Measurements from ENCODE around the gene SLC25A43. TPM values are rescaled to one million over a fixed set of nuclear protein-coding genes. Genes with fewer than 3 reads are reported as not detected.
A peak's percentile ranks its signal among the peaks of the same experiment; 100 is the strongest.
"Not testable (repeated sequence)": the region's sequence is repeated elsewhere in the genome, so short reads cannot be mapped to it uniquely, and the experiment has no call there.

The SLC25A43 gene
- total RNA-seq, 1 donor from 2014 or later: 13.4 TPM

DNA sequence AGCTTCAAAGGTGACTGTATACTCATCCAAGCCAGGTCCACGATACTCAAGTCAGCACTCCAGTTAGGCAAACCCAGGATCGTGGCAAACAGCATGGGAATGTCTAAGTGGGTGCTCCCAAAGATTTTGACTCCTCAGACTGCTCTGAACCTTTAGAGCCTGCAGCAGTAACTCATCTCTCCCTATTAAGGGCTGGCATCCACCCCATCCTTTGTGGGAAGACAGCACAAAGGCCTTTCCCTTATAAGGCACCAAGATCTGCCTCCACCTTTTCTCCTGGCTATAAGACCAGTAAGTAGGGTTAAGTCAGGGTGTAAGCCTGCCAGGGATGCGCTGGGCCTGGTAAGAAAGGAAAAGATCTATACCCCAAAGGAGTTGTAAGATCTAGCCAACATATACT, 23.6 kb upstream of the SLC25A43 start:
- TF ChIP-seq, protein P1, sequence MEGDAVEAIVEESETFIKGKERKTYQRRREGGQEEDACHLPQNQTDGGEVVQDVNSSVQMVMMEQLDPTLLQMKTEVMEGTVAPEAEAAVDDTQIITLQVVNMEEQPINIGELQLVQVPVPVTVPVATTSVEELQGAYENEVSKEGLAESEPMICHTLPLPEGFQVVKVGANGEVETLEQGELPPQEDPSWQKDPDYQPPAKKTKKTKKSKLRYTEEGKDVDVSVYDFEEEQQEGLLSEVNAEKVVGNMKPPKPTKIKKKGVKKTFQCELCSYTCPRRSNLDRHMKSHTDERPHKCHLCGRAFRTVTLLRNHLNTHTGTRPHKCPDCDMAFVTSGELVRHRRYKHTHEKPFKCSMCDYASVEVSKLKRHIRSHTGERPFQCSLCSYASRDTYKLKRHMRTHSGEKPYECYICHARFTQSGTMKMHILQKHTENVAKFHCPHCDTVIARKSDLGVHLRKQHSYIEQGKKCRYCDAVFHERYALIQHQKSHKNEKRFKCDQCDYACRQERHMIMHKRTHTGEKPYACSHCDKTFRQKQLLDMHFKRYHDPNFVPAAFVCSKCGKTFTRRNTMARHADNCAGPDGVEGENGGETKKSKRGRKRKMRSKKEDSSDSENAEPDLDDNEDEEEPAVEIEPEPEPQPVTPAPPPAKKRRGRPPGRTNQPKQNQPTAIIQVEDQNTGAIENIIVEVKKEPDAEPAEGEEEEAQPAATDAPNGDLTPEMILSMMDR (IDR thresholded peaks at IDR 0.05; ENCODE audit: insufficient read depth, low read length, severe bottlenecking): no peak

DNA sequence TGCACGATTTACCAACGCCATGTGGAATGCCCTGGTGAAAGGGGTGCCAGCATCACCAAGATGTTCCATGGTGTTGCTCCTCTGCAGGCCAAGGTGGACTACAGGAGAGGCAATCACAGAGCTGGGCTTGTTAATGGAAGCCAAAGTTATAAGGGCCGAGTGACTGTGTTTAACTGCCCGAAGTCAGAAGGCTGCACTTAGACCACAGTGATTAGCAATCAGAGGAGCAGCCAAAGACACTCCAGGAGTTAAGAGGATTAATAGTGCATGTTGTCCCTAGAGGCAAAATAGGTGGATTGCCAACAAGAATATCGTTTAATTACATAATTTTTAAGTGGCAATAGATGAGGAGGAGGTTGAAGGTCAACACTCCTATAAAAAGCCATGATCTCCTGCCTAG, 22.8 kb upstream of the SLC25A43 start:
- no peak overlapping the region for H3K4me3 ChIP-seq (ENCODE audit: low read depth, low read length)
- no peak for DNase-seq (ENCODE audit: low read depth)
- no peaks in the 10 kb centered on the region for H3K36me3 ChIP-seq (ENCODE audit: control insufficient read depth, insufficient read depth, low read length)
- TF ChIP-seq, protein P1 (IDR thresholded peaks at IDR 0.05; ENCODE audit: insufficient read depth, low read length, severe bottlenecking): no peak
- FAIRE-seq: no peak
- H3K27me3 ChIP-seq (ENCODE audit: control insufficient read depth, insufficient read depth, low read length): no peaks in the 10 kb centered on the region

More for the DNA sequence above, 23.6 kb upstream of the SLC25A43 start:
- Histone ChIP-seq H3K4me3 (ENCODE audit: low read depth, low read length) (no peak overlapping the region), H3K27me3 (ENCODE audit: control insufficient read depth, insufficient read depth, low read length) (no peaks in the 10 kb centered on the region), H3K36me3 (ENCODE audit: control insufficient read depth, insufficient read depth, low read length) (no peaks in the 10 kb centered on the region)
- DNase-seq (ENCODE audit: low read depth) (no peak), FAIRE-seq (peak; percentile 52)

DNA sequence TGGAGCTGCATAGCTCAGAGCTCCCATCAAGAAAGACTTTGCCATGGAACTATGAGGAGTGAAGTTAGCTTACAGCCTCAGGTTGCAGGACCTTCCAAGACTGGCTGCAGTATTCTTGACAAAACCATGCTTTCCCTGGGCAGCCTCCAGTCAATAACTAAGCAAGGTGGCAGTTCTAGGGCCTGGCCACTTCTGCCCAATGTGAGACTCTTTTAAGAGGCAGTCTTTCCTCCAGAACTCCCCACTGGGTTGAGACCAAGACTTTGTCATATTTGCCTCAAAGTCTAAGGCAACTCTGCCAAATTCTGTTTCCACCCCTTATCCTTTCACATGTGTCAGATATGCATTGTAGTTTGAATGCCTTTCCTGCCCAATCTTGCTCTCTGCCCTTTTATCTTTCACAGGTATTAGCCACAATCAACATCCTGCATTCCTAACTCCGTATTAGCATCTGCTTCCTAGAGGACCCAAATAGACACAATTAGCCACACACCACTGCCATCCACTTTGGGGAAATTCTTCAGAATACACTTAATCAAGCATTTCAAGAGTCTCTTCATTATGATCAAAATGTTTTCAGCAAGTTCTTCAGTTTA, 17.7 kb upstream of the SLC25A43 start:
- Histone ChIP-seq H3K27me3 (ENCODE audit: control insufficient read depth, insufficient read depth, low read length) (no peaks in the 10 kb centered on the region), H3K4me3 (ENCODE audit: low read depth, low read length) (no peak overlapping the region), H3K36me3 (ENCODE audit: control insufficient read depth, insufficient read depth, low read length) (no peaks in the 10 kb centered on the region)
- DNase-seq (ENCODE audit: low read depth) (peak; percentile 42), FAIRE-seq (peak; percentile 13)
- TF ChIP-seq, protein P1 (IDR thresholded peaks at IDR 0.05; ENCODE audit: insufficient read depth, low read length, severe bottlenecking): no peak

DNA sequence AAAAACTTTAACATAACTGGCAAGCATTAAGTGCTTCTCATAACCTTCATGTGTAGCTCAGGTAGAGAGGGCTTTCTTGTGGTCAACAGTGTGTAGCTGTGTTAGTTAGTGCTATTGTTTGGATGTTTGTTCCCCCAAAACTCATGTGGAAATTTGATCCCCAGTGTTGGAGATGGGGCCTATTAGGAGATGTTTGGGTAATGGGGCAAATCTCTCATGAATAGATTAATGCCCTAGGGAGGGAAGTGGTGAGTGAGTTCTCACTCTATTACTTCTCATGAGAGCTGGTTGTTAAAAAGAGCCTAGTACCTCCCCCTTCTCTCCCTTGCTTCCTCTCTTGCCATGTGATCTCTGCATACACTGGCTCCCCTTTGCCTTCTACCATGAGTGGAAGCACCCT, 16.5 kb upstream of the SLC25A43 start:
- H3K4me3 ChIP-seq (ENCODE audit: low read depth, low read length): no peak overlapping the region
- DNase-seq (ENCODE audit: low read depth) (no peak), FAIRE-seq (no peak)
- no peaks in the 10 kb centered on the region for H3K27me3 ChIP-seq (ENCODE audit: control insufficient read depth, insufficient read depth, low read length)
- H3K36me3 ChIP-seq (ENCODE audit: control insufficient read depth, insufficient read depth, low read length): no peaks in the 10 kb centered on the region
- TF ChIP-seq, protein P1 (IDR thresholded peaks at IDR 0.05; ENCODE audit: insufficient read depth, low read length, severe bottlenecking): no peak

DNA sequence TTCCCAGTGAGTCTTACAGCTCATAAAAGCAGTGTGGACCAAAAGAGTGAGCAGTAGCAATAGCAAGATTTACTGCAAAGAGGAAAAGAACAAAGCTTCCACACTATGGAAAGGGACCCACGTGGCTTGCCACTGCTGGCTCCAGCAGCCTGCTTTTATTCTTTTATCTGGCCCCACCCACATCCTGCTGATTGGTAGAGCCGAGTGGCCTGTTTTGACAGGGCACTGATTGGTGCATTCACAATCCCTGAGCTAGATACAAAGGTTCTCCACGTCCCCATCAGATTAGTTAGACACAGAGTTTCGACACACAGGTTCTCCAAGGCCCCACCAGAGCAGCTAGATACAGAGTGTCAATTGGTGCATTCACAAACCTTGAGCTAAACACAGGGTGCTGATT, 12.5 kb upstream of the SLC25A43 start:
- H3K27me3 ChIP-seq (ENCODE audit: control insufficient read depth, insufficient read depth, low read length); FAIRE-seq; H3K4me3 ChIP-seq (ENCODE audit: low read depth, low read length); DNase-seq (ENCODE audit: low read depth); H3K36me3 ChIP-seq (ENCODE audit: control insufficient read depth, insufficient read depth, low read length): not testable (repeated sequence)

DNA sequence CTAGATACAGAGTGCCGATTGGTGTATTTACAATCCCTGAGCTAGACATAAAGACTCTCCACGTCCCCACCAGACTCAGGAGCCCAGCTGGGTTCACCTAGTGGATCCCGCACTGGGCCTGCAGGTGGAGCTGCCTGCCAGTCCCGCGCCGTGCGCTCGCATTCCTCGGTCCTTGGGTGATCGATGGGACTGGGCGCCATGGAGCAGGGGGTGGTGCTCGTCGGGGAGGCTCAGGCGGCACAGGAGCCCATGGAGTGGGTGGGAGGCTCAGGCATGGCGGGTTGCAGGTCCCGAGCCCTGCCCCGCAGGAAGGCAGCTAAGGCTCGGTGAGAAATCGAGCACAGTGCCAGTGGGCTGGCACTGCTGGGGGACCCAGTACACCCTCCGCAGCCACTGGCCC, 11.7 kb upstream of the SLC25A43 start:
- not testable (repeated sequence) for H3K27me3 ChIP-seq (ENCODE audit: control insufficient read depth, insufficient read depth, low read length); FAIRE-seq; H3K36me3 ChIP-seq (ENCODE audit: control insufficient read depth, insufficient read depth, low read length); H3K4me3 ChIP-seq (ENCODE audit: low read depth, low read length); DNase-seq (ENCODE audit: low read depth)

DNA sequence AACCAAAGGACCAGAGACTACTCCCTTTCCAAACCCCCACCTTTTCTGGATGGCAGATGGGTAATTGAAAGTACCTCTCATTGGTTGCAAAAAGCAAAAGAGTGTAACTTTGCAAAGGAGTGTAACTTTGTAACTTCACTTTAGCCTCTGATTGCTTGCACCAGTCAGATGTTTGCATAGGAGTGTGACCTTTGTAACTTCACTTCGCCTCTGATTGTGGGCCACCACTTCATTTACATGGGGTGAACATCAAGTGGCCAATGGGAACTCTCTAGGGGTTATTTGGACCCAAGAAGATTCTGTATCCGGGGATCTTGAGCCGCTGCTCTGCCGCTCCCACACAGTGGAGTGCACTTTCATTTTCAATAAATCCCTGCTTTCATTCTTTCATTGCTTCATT, 9.9 kb upstream of the SLC25A43 start:
- DNase-seq (ENCODE audit: low read depth) (no peak), FAIRE-seq (no peak)
- TF ChIP-seq, protein P1 (IDR thresholded peaks at IDR 0.05; ENCODE audit: insufficient read depth, low read length, severe bottlenecking): no peak
- no peak overlapping the region for H3K4me3 ChIP-seq (ENCODE audit: low read depth, low read length)
- no peaks in the 10 kb centered on the region for H3K27me3 ChIP-seq (ENCODE audit: control insufficient read depth, insufficient read depth, low read length)
- no peaks in the 10 kb centered on the region for H3K36me3 ChIP-seq (ENCODE audit: control insufficient read depth, insufficient read depth, low read length)

Measured in bronchial epithelial cell (primary cell).